Kidney tubule cell (primary cell): Measurements from ENCODE around the gene IKBKE.

ENCODE experiments used
- DNase-seq: peaks from one replicate; pipeline ENCODE4 v3.0.0-alpha.2; 2018; ENCODE audit warnings: low spot score

Gene IKBKE

DNA sequence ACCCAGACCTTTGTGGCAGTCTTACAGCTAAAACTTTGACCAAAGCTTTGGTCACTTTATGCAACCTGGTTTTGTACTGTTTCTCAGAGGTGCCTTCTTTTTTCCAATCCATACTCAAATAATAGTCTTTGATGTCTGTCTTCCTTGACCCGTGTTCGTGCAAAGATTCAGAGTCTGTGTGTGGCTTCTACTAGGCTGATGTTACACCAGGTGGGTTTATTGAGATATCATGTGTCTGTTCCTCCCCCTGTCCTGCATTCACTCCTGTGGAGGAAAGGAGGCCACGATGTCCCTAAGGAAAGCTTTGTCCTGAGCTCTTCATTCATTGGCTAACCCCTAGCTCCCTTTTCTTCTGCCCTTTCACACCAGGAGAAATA lies 15.0 kb upstream of the IKBKE start:
- DNase-seq: no peak

DNA sequence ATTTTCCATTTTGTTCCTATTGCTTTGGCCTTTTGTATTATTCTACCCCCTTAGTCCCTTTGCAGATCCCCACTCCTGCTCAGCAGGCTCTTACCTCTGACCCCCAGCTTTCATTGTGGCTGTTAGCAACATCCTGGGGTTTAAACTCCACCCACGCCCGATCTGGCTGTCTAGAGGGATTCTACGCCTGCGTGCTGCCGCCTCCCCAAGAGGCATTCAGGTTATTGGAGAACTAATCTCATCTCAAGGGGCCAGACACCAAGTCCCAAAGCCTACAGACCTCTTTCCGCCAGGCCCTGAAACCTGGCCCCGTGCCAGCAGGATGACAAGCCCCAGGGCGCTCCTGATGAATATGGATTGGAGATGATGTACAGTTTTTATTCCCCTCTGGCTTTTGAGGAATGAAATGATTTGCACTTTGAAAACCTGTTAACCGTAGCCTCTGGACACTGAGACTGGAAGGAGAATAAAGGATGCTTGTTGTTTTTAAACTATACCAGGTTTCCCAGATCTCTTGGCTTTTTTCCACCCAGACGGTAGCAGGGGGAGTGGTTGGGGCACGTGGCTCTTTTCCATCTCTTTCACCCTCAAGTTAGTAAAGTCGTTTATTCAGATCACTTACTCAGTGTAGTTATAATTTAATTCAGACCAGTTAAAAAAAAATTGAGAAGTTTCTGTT lies 14.5 kb upstream of the IKBKE start:
- DNase-seq: peak; percentile 74

DNA sequence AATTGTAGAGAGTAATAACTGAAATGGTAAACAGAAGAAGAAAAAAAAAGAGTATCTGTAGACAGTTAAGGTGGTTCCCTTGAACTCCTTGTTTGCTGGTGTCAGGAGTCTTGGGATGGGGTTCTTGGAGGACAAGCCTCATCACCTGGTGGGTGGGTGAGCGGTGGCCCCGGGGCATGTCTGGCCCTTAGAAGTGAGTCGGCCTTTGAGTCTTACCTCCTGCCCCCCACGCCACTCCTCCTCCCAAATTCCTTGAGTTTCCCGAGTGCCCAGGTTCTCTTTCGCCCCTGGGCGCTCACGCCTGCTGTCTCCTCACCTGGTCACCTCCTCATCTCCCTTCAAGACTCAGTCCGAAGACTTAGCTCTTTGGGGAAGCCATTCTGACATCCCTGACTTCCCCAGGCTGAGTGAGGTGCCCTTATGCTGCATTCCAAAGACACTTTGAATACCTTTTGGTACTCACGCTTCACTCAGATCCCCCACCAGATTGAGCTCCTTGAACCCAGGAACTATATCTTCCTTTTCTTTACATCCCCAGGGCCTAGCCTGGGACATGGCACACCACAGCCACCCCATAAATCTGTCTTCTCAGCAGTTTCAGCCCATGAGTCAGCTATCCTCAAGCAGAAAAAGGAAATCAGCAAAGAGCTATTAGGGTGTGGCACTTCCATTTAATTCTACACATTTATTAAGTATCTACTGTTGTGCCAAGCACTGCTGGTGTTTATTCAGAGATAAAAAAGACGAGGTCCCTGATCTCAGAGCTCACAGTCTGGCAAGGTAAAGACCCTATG lies 13.5 kb upstream of the IKBKE start:
- DNase-seq: peak; percentile 42

DNA sequence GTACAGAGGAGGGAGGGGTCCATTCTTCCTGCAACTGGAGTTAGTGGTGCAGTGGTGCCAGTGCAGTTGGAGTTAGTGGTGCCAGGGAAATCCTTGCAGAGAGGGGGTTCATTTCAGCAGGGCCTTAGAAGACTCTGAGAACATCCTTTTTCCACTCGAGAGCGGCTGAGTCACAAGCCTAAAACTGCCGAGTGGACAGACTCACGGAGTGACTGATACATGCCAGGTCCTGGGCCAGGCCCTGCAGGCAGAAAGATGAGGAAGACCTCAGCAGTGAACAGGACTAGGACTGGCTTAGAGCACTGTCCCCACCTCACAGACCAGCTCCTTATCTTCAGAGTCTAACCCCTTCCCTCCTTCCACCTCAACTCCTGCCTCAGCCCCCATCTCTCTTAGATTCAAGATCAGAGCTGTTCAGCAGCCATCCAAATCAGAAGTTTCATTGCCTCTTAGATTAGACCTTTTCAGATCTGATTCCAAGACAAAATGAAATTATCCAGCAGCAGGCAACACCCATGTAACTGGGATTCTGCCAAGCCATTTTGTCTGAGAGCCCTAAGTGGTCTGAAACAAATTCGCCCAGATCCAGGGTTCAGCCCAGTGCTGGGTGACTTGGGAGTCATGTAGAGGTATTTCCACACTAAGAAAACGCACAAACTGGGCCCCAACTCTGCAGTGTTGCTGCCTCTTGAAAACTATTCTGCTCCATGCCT lies 12.7 kb upstream of the IKBKE start:
- DNase-seq: peak; percentile 41

DNA sequence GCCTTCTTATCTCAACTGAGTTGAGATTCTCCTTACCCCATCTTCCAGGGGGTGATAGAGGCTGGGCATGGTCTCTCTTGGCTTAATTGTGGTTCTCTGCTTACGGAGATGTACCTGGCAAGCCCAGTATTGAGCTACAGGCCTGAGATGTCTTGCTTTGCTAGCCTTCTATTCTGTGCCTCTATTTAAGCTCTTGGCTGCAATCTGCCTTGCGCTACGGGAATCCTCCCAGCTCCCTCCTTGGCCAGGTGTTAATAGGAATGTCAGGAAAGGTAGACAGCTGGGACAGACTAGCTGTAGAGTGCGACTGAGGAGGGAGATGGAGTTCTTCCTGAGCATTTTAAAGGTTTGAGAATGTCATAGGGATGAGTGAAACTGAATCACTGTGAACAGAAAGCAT lies 10.6 kb upstream of the IKBKE start:
- DNase-seq: no peak

DNA sequence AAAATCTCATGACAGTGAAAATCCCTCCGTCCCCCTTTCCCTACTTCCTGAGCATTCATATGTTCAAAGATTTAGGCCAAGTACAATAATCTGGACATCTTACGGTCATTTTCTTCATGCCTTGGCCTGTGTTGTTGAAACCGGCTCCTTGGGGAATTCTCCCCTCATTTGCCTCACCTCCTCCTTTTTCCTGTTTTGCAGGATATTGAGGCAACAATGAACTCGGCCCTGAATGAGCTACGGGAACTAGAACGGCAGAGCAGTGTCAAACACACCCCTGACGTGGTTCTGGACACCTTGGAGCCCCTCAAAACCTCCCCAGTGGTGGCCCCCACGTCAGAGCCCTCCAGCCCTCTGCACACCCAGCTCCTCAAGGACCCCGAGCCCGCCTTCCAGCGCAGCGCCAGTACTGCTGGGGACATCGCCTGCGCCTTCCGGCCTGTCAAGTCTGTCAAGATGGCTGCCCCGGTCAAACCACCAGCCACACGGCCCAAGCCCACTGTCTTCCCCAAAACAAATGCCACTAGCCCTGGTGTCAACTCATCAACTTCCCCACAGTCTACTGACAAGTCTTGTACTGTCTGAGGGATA lies 9.3 kb upstream of the IKBKE start:
- no peak for DNase-seq

DNA sequence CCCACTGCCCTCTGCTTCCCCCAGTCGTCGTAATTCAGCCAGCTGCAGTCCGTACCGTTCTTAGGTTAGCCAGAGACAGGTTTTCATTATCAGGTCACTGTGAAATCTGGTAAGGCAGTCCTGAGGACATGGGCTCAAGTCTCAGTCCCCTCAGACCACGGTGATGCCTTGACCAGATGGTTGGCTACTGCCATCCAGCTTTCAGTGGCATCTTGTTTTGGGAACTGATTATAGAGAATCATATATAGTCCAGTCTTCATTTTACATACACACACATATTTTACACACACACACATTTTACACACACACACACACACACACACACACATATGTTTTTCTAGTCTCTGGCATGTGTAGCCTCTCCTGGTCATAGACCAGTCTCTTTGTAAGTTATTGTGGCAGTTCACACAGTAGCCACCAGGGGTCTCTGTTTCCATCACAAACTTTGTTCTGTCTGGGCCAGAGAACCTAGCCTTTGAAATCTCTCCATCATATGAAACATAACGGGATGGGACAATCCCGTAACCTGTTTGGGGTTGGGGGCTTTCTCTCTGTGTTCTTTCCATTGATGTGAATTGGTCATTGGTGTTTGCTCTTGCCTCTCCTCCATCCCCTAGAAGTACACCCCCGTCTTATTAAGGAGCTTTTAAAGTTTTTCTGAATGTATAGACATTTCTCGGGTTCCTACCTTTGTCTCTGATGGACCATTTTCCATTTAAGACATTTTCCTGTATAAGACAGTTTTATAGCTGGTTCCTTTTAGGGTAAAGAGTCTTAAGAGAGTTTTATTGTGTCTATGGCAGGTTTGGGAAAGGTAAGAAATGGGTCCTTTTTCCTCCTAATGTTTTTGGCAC lies 8.4 kb upstream of the IKBKE start:
- peak; percentile 73 for DNase-seq

DNA sequence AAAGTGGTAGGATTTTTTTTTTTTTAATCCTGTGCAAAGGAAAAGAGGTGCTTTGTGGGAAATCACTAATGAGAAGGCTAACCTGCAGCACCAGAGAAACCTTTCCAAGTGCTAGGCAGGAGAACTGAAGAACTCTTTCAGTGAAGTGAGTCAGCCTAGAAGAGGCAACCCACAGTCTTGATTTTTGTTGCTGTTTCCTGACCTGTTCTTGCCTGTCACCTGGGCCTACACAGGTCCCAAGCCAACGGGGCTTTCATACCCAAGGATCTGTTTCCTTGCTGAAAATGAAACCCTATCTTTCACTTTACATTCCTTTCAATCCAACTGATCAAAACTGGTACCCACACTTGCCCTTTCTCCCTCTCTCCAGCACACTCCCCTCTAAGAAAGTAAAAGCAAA lies 7.1 kb upstream of the IKBKE start:
- DNase-seq: no peak

DNA sequence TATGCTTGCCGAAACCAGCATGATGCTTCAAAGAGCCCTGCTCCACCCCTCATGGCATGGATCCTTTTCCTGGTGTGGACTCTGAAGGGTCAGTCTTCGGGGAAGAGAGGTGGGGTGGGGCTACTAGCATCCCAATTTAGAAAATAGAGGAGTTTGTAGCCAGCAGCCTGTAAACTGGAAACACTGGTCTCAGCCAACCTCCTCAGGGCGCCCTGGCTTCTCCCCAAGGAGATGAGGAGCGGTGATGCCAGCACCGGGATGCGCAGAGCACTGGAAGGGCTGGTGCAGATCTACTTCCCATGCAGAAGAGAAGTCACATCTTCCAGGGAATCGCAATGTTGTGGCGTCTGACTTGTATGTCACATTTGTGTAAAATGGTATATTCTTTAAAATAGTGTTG lies 6.4 kb upstream of the IKBKE start:
- no peak for DNase-seq

DNA sequence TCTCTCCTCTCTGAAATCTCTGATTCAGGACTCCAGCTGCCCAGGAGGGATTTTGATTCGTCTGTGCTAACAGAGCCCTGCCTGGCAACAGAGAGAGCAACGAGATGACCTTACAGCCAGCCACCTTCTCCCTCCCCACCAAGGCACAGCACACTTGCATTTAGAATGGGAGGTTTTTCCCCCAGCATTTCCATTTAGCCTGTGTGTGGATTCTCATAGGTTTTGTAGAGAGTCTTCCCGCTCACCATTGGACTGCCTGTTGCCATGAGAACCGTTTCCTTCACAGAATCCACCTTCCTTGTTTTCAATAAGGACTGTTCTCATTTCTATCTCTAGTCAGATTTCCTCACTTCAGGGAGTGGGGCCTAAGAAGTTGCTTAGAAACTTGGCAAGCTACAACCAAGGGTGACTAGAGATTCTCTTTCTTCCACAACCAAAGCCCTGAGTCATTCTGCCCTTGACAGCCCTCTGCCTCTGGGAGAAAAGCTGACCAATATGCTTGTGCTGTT lies 5.8 kb upstream of the IKBKE start:
- DNase-seq: peak; percentile 72

DNA sequence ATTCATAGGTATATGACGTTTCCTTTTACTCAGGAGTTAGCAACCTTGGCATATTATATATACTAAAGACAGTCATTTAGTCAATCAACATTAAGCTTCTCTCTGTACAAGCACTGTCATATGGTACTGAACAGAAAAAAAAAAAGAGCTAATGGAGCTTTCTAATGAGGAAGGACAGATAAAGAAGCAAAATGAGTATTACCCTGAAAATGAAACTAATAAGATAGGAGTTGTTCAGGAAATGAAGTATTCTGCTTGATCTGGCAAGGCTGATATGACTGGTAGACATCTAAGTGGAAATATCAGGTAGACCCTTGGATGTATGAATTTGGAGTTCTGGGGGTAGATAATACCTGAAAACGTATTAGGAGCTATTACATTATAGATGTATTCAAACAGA lies 4.3 kb upstream of the IKBKE start:
- DNase-seq: no peak

DNA sequence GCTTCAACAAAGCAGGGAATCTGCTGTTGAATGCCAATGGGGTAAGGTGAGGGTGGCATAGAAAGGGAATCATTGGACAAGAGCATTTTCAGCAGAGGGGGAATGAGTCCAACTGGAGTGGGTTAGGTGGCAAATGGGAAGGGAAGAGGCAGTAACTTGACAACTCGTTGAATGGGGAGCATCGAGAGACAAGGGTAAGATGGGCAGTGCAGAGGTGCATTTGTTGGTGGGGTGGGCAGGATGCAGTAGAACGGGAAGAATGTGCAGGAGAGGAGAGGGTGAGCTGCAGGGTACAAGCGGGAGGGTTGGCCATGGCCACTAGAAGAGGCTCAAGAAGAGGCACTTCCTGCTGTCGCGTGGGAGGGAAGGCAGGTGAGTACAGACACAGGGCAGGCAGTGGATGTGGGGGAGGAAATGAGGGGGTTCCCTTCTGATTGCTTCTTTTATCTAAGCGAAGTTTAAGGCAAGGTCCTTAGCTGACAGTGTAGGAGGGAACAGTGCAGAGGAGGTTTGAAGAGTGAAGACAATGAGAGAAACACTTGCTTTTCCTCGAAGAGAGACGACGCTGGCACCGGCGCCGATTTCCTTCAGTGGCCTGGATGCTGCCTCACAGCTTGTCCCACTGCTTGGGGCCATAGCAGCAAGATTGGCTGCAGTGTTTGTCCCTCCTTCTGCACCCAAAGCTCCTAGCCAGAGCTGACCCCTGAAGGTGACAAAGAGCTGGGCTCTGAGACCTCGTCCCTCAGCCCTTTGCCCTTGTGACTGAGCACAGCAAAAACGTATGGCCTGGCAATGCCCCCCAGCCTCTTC lies 3.2 kb upstream of the IKBKE start:
- DNase-seq: no peak

DNA sequence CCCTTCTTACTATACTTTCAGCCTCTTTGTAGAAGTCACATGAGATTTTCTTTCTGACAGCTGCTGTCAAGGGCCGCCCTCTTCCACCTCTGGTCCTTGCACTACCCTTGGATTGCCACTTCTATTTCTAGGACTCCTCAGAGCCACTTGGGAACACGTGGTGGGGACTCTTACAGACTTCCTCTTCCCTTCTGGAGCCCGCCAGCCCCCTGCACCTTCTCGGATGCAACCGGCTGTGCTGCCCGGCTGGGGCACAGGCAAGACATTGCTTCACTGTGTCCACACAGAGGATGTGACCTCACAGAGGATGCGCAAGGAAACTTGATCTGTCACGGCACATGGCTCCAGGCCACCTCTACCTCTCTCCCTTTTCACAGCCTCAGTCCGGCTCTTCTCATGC lies 2.4 kb upstream of the IKBKE start:
- no peak for DNase-seq

DNA sequence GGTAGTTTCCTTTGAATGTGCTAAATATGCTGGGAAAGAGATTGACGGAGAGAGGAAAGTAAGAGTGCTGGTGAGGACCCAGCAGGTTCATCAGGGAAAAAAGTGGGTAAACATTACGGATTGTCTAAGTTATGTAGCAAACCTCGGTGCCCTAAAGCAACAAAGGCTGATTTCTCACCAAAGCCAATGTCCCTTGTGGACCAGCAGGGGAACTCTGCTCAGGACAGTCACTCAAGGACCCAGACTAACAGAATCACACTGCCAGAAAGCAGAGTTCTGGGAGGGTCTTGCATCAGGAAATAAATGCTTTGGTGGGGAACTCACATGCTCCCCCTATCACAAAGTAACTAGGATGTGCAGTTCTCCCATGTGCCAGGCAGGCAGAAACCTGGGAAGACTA lies 1.7 kb upstream of the IKBKE start:
- DNase-seq: no peak

DNA sequence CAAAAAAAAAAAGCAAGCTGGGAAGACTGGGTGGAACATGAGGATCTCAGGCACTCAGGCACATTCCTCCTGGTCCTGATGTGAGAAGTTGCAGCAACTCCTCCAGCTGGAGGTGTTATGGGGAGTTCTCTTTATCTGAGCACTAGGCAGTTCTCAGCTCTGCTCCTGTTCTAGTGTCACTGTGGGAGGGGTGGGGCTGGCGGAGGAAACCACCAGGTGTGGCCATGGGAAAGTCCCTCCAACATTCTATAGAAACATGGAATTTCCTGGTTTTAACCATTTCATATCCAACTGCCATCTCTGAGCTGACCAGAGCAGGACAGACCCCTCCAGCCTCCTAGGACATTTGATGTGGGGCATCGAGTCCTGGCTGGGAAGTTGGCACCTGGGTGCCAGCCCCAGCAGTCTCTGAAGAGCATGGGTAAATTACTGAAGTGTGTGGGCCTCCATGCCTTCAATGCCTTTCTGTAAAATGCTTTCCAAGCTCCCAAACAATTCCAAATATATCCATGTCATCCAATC lies 804 bp upstream of the IKBKE start:
- peak; percentile 63 for DNase-seq

DNA sequence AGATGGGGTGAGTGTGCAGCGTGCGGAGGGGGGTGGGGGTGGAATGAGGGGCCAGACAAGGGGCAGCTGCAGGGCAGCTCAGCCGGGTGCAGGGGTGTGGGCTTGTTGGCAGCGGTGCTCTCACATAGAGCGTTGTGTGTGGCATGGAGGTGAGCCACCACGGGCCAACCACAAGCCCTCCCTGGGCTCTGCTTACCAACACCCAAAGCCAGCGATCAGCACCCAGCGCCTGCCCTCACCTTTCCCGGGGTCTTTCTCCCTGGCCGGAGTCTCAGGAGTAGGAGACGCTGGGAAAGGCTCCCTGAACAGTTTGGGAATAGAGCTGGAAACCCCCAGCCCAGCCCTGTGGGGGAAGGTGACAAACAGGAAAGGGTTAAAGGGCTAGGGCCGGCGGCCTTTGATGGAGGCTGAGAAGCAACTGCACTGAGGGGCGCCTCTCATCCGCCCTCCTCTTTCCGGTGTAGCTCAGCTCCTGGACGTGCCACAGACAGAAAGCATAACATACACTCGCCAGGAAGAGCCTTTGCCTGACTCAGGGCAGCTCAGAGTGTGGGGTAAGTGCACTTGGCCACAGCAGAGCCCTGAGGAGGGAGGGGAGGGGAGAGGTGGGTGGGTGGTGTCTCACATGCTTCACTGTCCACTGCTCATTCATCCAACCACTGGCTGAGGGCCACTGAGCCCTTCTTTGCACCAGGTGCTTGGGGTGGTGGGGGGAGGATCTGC lies 577 bp downstream of the IKBKE start:
- peak; percentile 95 for DNase-seq

DNA sequence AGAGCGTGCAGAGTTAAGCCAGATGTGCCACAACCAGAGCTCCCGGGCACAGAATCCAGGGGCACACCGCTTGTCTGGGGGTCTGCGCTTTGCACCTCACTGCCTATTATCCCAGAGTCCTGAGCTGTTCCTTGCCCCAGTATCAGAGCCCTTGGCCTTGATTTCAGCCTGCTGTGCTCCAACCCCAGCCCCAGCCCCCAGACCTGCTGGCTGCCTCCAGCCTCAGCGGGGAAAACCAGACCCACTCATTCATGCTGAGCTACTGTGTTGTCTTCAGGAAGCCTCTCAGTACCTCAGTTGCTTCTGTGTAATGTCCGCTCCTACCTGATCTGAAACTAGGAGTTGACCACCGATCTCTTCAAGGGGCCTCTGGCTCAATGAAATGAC lies 1.1 kb downstream of the IKBKE start:
- DNase-seq: no peak

DNA sequence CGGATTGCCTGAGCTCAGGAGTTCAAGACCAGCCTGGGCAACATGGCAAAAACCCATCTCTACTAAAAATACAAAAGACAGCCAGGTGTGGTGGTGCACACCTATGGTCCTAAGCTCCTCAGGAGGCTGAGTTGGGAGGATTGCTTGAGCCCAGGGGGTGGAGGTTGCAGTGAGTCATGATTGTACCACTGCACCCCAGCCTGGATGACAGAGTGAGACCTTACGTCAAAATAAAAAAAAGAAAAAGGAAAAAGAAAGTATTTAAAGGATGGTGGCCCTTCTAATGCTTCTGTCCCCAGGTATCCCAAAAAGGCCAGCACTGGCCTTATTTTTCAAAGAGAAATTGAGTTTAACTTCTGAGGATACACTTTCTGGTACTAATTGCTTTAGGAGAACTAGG lies 1.7 kb downstream of the IKBKE start:
- no peak for DNase-seq

DNA sequence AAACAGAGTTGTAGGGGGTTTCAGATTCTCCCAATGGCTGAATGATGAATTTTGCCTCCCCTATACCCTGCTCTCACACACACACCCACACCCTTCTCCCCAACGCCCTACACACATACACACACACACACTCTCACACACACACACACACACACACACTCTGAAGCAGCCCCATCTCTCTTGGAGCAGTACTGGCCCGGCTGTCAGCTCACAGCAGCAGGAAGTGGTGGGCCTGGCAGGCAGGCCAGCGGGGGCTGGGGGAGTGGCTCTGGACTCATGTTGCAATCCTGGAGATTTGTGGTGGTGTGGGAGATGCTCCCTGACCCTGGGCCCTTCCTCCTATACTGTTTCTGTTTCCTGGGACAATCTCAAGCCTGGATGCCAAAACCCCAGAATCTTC lies 2.2 kb downstream of the IKBKE start:
- peak; percentile 75 for DNase-seq

DNA sequence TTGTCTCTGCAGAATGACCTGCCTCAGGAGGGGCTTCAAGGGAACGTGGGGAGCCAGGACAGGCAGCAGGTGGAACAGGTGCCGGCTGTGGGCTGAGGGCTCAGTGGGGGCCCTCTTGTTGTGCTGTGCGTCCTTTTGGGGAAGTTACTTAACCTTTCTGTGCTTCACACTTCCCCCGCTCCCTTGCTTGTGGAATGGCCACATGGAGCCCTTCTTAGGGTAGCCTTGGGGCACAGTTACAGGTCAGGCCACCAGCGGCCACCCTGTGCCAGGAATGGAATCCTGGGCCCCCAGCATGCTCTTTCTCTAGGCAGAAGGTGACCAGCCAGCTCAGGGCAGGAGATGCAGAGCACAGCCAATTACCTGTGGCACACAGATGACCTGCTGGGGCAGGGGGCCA lies 2.6 kb downstream of the IKBKE start:
- DNase-seq: no peak
